HepG2 (cell line): ENCODE results near the gene CRY1. TPM values are rescaled to one million over a fixed set of nuclear protein-coding genes. Genes with fewer than 3 reads are reported as not detected.

Source experiments
- ATAC-seq: fragments of 200-7000 bp; cut with Tn5 transposase; 3 replicates; pipeline ENCODE4 v1.9.1; 2020; ENCODE audit warnings: mild to moderate bottlenecking, moderate library complexity
- BruUV-seq: library from RNA; stranded (reverse); fragments of 400-500 nt; replicated peaks from 2 replicates; lab custom pipeline; 2021; lab: Mats Ljungman, UMichigan
- CTCF ChIA-PET: fragments of 300-600 bp; formaldehyde crosslinking; extraction: SDS; loops from one replicate; lab custom pipeline; 2021; ENCODE audit warnings: low total read pairs, inconsistent platforms, low intra/inter-chr PET ratio; lab: Yijun Ruan, JAX
- POLR2A ChIA-PET: fragments of 350-600 bp; sonication (Branson Sonifier 250); formaldehyde crosslinking; loops from one replicate; lab custom pipeline; 2020; ENCODE audit warnings: antibody characterized with exemption, inconsistent platforms; lab: Yijun Ruan, JAX
- DNase-seq: peaks from one replicate; pipeline ENCODE4 v3.0.0-alpha.2; 2015; ENCODE audit warnings: low spot score
- FAIRE-seq: peaks from 3 replicates; lab custom pipeline; 2011; peaks lifted over from hg19 to GRCh38; lab: Jason Lieb, UNC
- H2AFZ ChIP-seq: one replicate; pipeline ENCODE4 v1.6.1; 2011; ENCODE audit warnings: low read length, inconsistent platforms
- H3K27ac ChIP-seq: fragments of 300-600 bp; 3 replicates; pipeline ENCODE4 v1.8.0; 2011; ENCODE audit warnings: mixed run types, mild to moderate bottlenecking, mixed read lengths, low read length, inconsistent platforms; ENCODE audit not compliant: insufficient read depth; ENCODE audit errors: extremely low read length
- H3K27me3 ChIP-seq, 2 experiments: fragments of 200-600 bp in 1 of 2; 2 replicates in 1 of 2; 3 replicates in 1 of 2; pipeline versions ENCODE4 v1.6.0 to v1.8.0; 2011; ENCODE audit warnings: low read length in 2 of 2, mild to moderate bottlenecking in 2 of 2, moderate library complexity in 2 of 2, inconsistent platforms in 1 of 2; ENCODE audit not compliant: insufficient read depth in 2 of 2, control insufficient read depth in 1 of 2
- H3K36me3 ChIP-seq, 2 experiments: fragments of 200-600 bp in 1 of 2; replicated peaks in 1 of 2; 2 replicates in 1 of 2; 3 replicates in 1 of 2; pipeline versions ENCODE4 v1.5.1 to v1.8.0; 2011; ENCODE audit warnings: low read length in 2 of 2, inconsistent platforms in 1 of 2; ENCODE audit not compliant: insufficient read depth in 2 of 2, control insufficient read depth in 1 of 2
- H3K4me1 ChIP-seq: 2 replicates; pipeline ENCODE4 v1.5.1; 2012; ENCODE audit warnings: low read length, inconsistent platforms; ENCODE audit not compliant: insufficient read depth
- H3K4me2 ChIP-seq: 2 replicates; pipeline ENCODE4 v1.6.0; 2011; ENCODE audit warnings: low read depth, low read length, inconsistent platforms
- H3K4me3 ChIP-seq, 3 experiments: fragments of 200-600 bp in 1 of 3; sonication (generic), shearing (Covaris generic) in 1 of 3; replicated peaks in 1 of 3; 2 replicates each; pipeline ENCODE4 v1.5.1; 2011 to 2016; ENCODE audit warnings: low read length in 3 of 3, inconsistent platforms in 2 of 3, low read depth in 2 of 3, mild to moderate bottlenecking in 2 of 3, control low read depth in 1 of 3, mixed read lengths in 1 of 3; ENCODE audit not compliant: insufficient read depth in 1 of 3
- H3K79me2 ChIP-seq: one replicate; pipeline ENCODE4 v1.6.1; 2011; ENCODE audit warnings: low read length, inconsistent platforms; ENCODE audit not compliant: insufficient read depth
- H3K9ac ChIP-seq: 2 replicates; pipeline ENCODE4 v1.6.0; 2011; ENCODE audit warnings: mild to moderate bottlenecking, low read depth, low read length, inconsistent platforms; ENCODE audit not compliant: insufficient read depth
- H3K9me3 ChIP-seq: 2 replicates; pipeline ENCODE4 v1.5.1; 2012; ENCODE audit warnings: mild to moderate bottlenecking, low read length
- H4K20me1 ChIP-seq: 2 replicates; pipeline ENCODE4 v1.6.0; 2011; ENCODE audit warnings: inconsistent platforms, mild to moderate bottlenecking, low read length, moderate library complexity; ENCODE audit not compliant: insufficient read depth
- CCDC6 ChIP-seq: sonication (generic); formaldehyde crosslinking; IDR thresholded peaks from 2 replicates; pipeline ENCODE4 v1.8.1; 2022; ENCODE audit warnings: mild to moderate bottlenecking, missing genetic modification reagents, moderate library complexity
- CREB1 ChIP-seq, 2 experiments: fragments of 450-650 bp in 1 of 2; IDR thresholded peaks; 2 replicates each; pipeline ENCODE4 v1.6.1; 2016 to 2017; ENCODE audit warnings: control low read depth in 1 of 2, mild to moderate bottlenecking in 1 of 2, missing compliant biosample characterization in 1 of 2, missing genetic modification characterization in 1 of 2
- JUN ChIP-seq: sonication (generic); formaldehyde crosslinking; IDR thresholded peaks from 2 replicates; pipeline ENCODE4 v1.4.0; 2020; ENCODE audit warnings: mild to moderate bottlenecking, missing genetic modification reagents
- MIER3 ChIP-seq: IDR thresholded peaks from 2 replicates; pipeline ENCODE4 v1.6.1; 2016; ENCODE audit warnings: missing compliant biosample characterization, borderline replicate concordance
- MZF1 ChIP-seq: sonication (generic); formaldehyde crosslinking; IDR thresholded peaks from 2 replicates; pipeline ENCODE4 v1.8.1; 2023; ENCODE audit warnings: mild to moderate bottlenecking, missing genetic modification reagents, borderline replicate concordance
- NFKBIZ ChIP-seq: IDR thresholded peaks from 2 replicates; pipeline ENCODE4 v1.6.1; 2018; ENCODE audit warnings: missing genetic modification reagents, missing compliant biosample characterization
- NR3C1 ChIP-seq: sonication (generic); formaldehyde crosslinking; IDR thresholded peaks from 2 replicates; pipeline ENCODE4 v1.4.0; 2020; ENCODE audit warnings: missing genetic modification reagents
- RAD51 ChIP-seq: fragments of 450-650 bp; IDR thresholded peaks from 2 replicates; pipeline ENCODE4 v1.6.1; 2016; ENCODE audit warnings: borderline replicate concordance
- ZBTB7B ChIP-seq: sonication (generic); formaldehyde crosslinking; IDR thresholded peaks from 2 replicates; pipeline ENCODE4 v1.4.0; 2020; ENCODE audit warnings: missing genetic modification reagents
- ZNF776 ChIP-seq: sonication (generic); formaldehyde crosslinking; IDR thresholded peaks from 2 replicates; pipeline ENCODE4 v1.4.0; 2020; ENCODE audit warnings: mild to moderate bottlenecking, missing genetic modification reagents
- ZSCAN22 ChIP-seq: sonication (generic); formaldehyde crosslinking; IDR thresholded peaks from 2 replicates; pipeline ENCODE4 v1.4.0; 2020; ENCODE audit warnings: mild to moderate bottlenecking, missing genetic modification reagents
- WGBS: methylation state at CpG from one replicate; pipeline ENCODE4 v1.1.6; 2017; ENCODE audit warnings: low lambda C conversion rate; 5-methylcytosine and 5-hydroxymethylcytosine counted together
- in situ Hi-C: cut with HindIII; loops from 2 replicates; pipeline ENCODE4 v1.10.0; 2017; ENCODE audit warnings: low pct_unique_long_range_greater_than_20kb; ENCODE audit not compliant: extremely low pct_ligation_motif_present
- intact Hi-C: fragments of 100-400 bp; cut with micrococcal nuclease; formaldehyde crosslinking; loops from one replicate; pipeline ENCODE4 v1.10.0; 2022; ENCODE audit not compliant: unreplicated experiment
- polyA plus RNA-seq, 8 experiments: library from polyadenylated mRNA; depleted of rRNA in 3 of 8; stranded (reverse) in 7 of 8; unstranded in 1 of 8; fragments of >200 nt; fragmentation: Illumina TruSeq in 4 of 8; extraction: Trizol in 4 of 8; gene quantifications; 2 replicates each; pipeline versions ENCODE4 v1.2.1 to v1.2.3, GENCODE V29; 2011 to 2016; ENCODE audit warnings: low read depth in 4 of 8, missing spikeins in 1 of 8, mixed read lengths in 1 of 8; ENCODE audit not compliant: insufficient read depth in 1 of 8
- total RNA-seq, 5 experiments: library from RNA; depleted of rRNA; stranded (reverse); fragments of >200 nt; fragmentation: Illumina TruSeq; extraction: Trizol; gene quantifications; 2 replicates each; pipeline ENCODE4 v1.2.3, GENCODE V29; 2016; ENCODE audit warnings: low read depth in 1 of 5
- TF ChIP-seq, protein P1 (sequence below): sonication (generic); formaldehyde crosslinking; IDR thresholded peaks from 2 replicates; pipeline ENCODE4 v1.5.1; 2020; ENCODE audit warnings: mild to moderate bottlenecking, missing genetic modification reagents, borderline replicate concordance

Gene CRY1
- total and polyA plus RNA-seq, 2 of the 13 experiments (the other 11 are each of a cell fraction or from before 2014, with no cell fraction given) = 11.4 to 13.9 TPM

- H3K4me3 ChIP-seq = no peak overlapping the region
- in situ Hi-C loops (no loop called here), intact Hi-C loops (no loop called here)
- H3K9ac ChIP-seq = no peak overlapping the region
- H4K20me1 ChIP-seq = no peaks in the 10 kb centered on the region
- no peak for TF ChIP-seq MZF1 (CRISPR knock-in tag)
- ATAC-seq = peak; percentile 13; the same call in 2 of the 3 replicates
- H3K27ac ChIP-seq = no peak overlapping the region
- POLR2A ChIA-PET = interaction anchor here (1.0 kb wide), 1 partner anchor 25 kb away, joined by 5 read pairs; the partner anchor contains the start of gene TMEM263
- BruUV-seq = no TSS peak
- no peak overlapping the region for H2AFZ ChIP-seq
- peaks cover 3 to 9% of the 10 kb centered on the region in 2 experiments; a peak in 1 of 5 replicates for H3K36me3 ChIP-seq
- CTCF ChIA-PET = no interaction called here
- H3K79me2 ChIP-seq = peaks cover 9% of the 10 kb centered on the region
- FAIRE-seq = no peak
- no peaks in the 10 kb centered on the region for H3K9me3 ChIP-seq
- WGBS = 88% methylated on average over 7 of the region's 7 CpGs
- no peak for DNase-seq
- no peaks in the 10 kb centered on the region for H3K27me3 ChIP-seq
- peaks cover 48% of the 10 kb centered on the region for H3K4me1 ChIP-seq
- no peak overlapping the region for H3K4me2 ChIP-seq
These were observed 112.4 kb downstream of the CRY1 start for GRCh38 chr12:106980944-106981343.

DNA sequence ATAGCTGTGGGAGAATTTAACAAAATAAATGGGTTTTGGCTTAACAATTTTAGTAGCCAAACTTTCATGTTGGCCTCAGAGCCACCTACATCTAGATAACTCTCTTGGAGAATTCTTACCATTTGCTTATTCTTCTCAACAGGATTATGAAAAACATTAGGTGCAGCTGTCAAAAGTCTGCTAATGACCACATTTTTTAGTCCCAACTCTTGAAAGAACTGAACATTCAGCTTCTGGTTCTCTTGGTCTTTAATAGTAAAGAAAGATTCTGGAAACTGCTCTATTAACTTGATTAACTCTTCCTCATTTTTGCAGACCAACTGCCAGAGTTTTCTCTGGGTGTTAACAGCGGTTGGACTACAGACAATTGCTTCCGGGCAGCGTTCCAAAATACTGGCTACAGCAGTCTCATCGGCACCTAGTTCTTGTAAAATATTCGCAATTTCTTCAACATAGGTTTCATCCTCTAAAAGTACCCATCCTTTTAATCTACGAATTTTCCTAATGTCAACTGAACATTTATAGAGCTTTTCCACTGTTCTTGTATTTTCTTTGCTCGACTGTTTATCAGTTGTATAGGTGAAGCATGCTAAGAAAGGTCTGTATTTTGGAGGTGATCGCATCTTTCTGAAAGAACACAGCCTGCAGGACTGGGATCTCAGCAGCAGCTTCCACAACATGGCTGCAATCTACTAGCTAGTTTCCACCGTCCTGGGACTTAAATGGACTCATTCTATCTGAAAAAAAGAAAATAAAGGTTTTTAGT lies 115.1 kb downstream of the CRY1 start:
- 0 out of 2 replicates have a peak overlapping the region, but pooled peaks have one; percentile 30 for H3K4me2 ChIP-seq
- in situ Hi-C loops (no loop called here), intact Hi-C loops (loop anchor here (1.0 kb wide), 1 partner anchor 8 kb away; no protein-coding TSS in a partner anchor)
- WGBS = 55% methylated on average over 9 of the region's 9 CpGs
- ATAC-seq (no peak), FAIRE-seq (peak; percentile 53), DNase-seq (peak; percentile 31)
- H3K4me1 ChIP-seq = peaks cover 64% of the 10 kb centered on the region
- H4K20me1 ChIP-seq = peaks cover 3% of the 10 kb centered on the region; the same call in 1 of the 2 replicates
- no peaks in the 10 kb centered on the region for H3K27me3 ChIP-seq
- no peak for TF ChIP-seq RAD51
- no peak for TF ChIP-seq JUN (CRISPR knock-in tag)
- TF ChIP-seq ZNF776 (CRISPR knock-in tag) = no peak
- TF ChIP-seq NFKBIZ (CRISPR knock-in tag) = no peak
- TF ChIP-seq CCDC6 = no peak
- no peak for TF ChIP-seq NR3C1 (CRISPR knock-in tag)
- no peak for TF ChIP-seq ZSCAN22
- TF ChIP-seq, protein P1, sequence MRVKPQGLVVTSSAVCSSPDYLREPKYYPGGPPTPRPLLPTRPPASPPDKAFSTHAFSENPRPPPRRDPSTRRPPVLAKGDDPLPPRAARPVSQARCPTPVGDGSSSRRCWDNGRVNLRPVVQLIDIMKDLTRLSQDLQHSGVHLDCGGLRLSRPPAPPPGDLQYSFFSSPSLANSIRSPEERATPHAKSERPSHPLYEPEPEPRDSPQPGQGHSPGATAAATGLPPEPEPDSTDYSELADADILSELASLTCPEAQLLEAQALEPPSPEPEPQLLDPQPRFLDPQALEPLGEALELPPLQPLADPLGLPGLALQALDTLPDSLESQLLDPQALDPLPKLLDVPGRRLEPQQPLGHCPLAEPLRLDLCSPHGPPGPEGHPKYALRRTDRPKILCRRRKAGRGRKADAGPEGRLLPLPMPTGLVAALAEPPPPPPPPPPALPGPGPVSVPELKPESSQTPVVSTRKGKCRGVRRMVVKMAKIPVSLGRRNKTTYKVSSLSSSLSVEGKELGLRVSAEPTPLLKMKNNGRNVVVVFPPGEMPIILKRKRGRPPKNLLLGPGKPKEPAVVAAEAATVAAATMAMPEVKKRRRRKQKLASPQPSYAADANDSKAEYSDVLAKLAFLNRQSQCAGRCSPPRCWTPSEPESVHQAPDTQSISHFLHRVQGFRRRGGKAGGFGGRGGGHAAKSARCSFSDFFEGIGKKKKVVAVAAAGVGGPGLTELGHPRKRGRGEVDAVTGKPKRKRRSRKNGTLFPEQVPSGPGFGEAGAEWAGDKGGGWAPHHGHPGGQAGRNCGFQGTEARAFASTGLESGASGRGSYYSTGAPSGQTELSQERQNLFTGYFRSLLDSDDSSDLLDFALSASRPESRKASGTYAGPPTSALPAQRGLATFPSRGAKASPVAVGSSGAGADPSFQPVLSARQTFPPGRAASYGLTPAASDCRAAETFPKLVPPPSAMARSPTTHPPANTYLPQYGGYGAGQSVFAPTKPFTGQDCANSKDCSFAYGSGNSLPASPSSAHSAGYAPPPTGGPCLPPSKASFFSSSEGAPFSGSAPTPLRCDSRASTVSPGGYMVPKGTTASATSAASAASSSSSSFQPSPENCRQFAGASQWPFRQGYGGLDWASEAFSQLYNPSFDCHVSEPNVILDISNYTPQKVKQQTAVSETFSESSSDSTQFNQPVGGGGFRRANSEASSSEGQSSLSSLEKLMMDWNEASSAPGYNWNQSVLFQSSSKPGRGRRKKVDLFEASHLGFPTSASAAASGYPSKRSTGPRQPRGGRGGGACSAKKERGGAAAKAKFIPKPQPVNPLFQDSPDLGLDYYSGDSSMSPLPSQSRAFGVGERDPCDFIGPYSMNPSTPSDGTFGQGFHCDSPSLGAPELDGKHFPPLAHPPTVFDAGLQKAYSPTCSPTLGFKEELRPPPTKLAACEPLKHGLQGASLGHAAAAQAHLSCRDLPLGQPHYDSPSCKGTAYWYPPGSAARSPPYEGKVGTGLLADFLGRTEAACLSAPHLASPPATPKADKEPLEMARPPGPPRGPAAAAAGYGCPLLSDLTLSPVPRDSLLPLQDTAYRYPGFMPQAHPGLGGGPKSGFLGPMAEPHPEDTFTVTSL = no peak
- TF ChIP-seq MIER3 (CRISPR knock-in tag) = no peak
- no peak for TF ChIP-seq ZBTB7B (CRISPR knock-in tag)
- TF ChIP-seq CREB1 (IDR thresholded peaks at IDR 0.05) = no peak
- no peak for TF ChIP-seq CREB1 (CRISPR knock-in tag; IDR thresholded peaks at IDR 0.05)
- H3K4me3 ChIP-seq = no peak overlapping the region
- H3K36me3 ChIP-seq = no peaks in the 10 kb centered on the region
- ChIA-PET POLR2A (interaction anchor here (3.7 to 5.5 kb wide), 2 partner anchors 8 to 22 kb away, joined by 33 to 50 read pairs; partner anchors contain the start of genes MTERF2 and TMEM263), CTCF (no interaction called here)
- peak overlapping the region; percentile 50 for H3K27ac ChIP-seq
- no peak overlapping the region for H3K9ac ChIP-seq
- BruUV-seq = no TSS peak
- H2AFZ ChIP-seq = no peak overlapping the region
- H3K79me2 ChIP-seq = no peaks in the 10 kb centered on the region
- no peaks in the 10 kb centered on the region for H3K9me3 ChIP-seq
